ENCODE data around the gene IMMP2L. TPM values are rescaled to one million over a fixed set of nuclear protein-coding genes. Genes with fewer than 3 reads are reported as not detected.

Gene IMMP2L
- total and polyA plus RNA-seq, 4 experiments from 2014 or later = 23.5 to 32.2 (median 29.5) TPM

DNA sequence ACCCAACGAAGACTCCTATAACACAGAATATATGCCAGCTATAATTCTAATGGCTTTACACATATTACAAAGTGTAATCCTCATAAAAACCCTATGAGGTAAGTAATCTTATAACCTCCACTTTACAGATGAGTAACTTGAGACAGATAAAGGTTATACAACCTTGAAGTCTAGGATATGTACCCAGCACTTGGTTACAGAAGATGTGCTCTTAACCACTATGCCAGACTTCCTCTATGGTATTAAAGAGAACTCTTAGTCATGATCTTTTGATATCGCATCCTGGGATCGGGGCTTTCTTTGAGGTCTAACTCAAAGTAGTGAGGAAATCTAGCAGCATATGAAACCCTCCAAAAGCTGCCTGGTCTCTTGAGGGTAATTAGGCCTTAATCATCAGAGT is 790.6 kb downstream of the IMMP2L start:
- Histone ChIP-seq H3K36me3 (ENCODE audit: insufficient read depth, low read length) (no peaks in the 10 kb centered on the region), H3K4me1 (ENCODE audit: insufficient read depth, low read length) (no peaks in the 10 kb centered on the region), H3K27me3 (ENCODE audit: insufficient read depth, low read length) (no peaks in the 10 kb centered on the region), H3K4me3 (ENCODE audit: low read length in 2 of 2) (no peak overlapping the region), H3K27ac (ENCODE audit: low read depth, low read length) (no peak overlapping the region), H3K9me3 (ENCODE audit: control insufficient read depth in 1 of 2, low read length in 2 of 2) (no peaks in the 10 kb centered on the region)
- Mint-ChIP-seq H3K36me3 (no peaks in the 10 kb centered on the region), H3K9me3 (no peaks in the 10 kb centered on the region), H3K4me3 (no peak overlapping the region), H3K27me3 (no peaks in the 10 kb centered on the region), H3K27ac (no peak overlapping the region), H3K4me1 (no peaks in the 10 kb centered on the region)
- DNase-seq = no peak
- CTCF ChIA-PET (ENCODE audit: partially characterized antibody) = no interaction called here
- POLR2A ChIA-PET (ENCODE audit: partially characterized antibody) = no interaction called here
- intact Hi-C loops (cut with micrococcal nuclease) = no loop called here

DNA sequence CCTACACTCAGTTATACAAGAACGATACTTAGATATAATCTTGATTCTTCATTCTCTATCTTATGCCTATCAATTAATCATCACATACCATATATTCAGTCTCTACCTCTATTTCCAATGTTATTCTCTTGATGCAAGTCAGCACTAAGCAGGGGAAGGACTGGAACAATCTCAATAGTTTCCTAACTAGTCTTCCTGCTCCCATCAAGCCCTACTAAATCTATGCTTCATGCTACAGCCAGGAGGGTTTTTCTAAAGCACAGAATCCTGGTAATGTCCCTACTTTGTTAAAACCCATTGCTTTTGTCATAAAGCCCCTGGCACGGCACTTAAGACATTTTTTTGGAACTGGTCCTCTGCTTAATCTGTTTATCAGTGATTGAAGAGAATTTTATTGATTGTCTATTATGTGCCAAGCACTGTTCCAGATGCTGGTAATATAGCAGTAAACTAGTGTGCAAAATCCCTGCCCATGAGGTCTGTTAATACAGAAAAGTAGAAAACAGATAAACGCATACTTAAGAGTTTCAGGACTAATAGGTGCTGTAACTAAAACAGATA is 794.7 kb downstream of the IMMP2L start:
- H3K4me3 ChIP-seq (ENCODE audit: low read length in 2 of 2) = no peak overlapping the region
- no peaks in the 10 kb centered on the region for H3K27me3 ChIP-seq (ENCODE audit: insufficient read depth, low read length)
- no peak overlapping the region for H3K27ac ChIP-seq (ENCODE audit: low read depth, low read length)
- Mint-ChIP-seq H3K9me3 (no peaks in the 10 kb centered on the region), H3K27me3 (no peaks in the 10 kb centered on the region), H3K4me1 (no peaks in the 10 kb centered on the region), H3K27ac (no peak overlapping the region), H3K36me3 (no peaks in the 10 kb centered on the region), H3K4me3 (no peak overlapping the region)
- ChIA-PET POLR2A (ENCODE audit: partially characterized antibody) (no interaction called here), CTCF (ENCODE audit: partially characterized antibody) (no interaction called here)
- intact Hi-C loops (cut with micrococcal nuclease) = no loop called here
- H3K9me3 ChIP-seq (ENCODE audit: control insufficient read depth in 1 of 2, low read length in 2 of 2) = no peaks in the 10 kb centered on the region
- no peaks in the 10 kb centered on the region for H3K36me3 ChIP-seq (ENCODE audit: insufficient read depth, low read length)
- no peaks in the 10 kb centered on the region for H3K4me1 ChIP-seq (ENCODE audit: insufficient read depth, low read length)
- DNase-seq = no peak

DNA sequence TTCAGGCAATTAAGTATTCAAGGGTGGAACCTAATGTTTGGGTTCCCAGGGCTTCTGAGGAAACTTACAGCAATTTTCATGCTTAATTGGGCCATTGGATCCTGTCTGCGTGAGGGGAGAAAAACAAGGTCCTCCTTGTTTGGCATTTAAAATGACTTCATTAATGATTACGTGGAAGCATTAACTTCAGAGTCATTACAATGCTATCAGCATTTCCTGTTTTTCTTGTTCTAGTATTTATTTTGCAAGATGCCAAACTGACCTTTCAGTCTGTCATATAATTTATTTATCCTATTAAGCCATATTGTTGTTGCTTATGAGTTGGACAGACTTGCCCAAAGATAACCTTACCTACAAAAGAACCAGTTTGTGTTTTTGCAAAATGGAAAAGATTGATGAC is 795.4 kb downstream of the IMMP2L start:
- no peaks in the 10 kb centered on the region for H3K27me3 Mint-ChIP-seq
- POLR2A ChIA-PET (ENCODE audit: partially characterized antibody) = no interaction called here
- no peaks in the 10 kb centered on the region for H3K4me1 ChIP-seq (ENCODE audit: insufficient read depth, low read length)
- H3K36me3 ChIP-seq (ENCODE audit: insufficient read depth, low read length) = no peaks in the 10 kb centered on the region
- DNase-seq = no peak
- H3K9me3 Mint-ChIP-seq = no peaks in the 10 kb centered on the region
- intact Hi-C loops (cut with micrococcal nuclease) = no loop called here
- H3K27me3 ChIP-seq (ENCODE audit: insufficient read depth, low read length) = no peaks in the 10 kb centered on the region
- CTCF ChIA-PET (ENCODE audit: partially characterized antibody) = no interaction called here
- H3K27ac ChIP-seq (ENCODE audit: low read depth, low read length) = no peak overlapping the region
- no peak overlapping the region for H3K27ac Mint-ChIP-seq
- H3K9me3 ChIP-seq (ENCODE audit: control insufficient read depth in 1 of 2, low read length in 2 of 2) = no peaks in the 10 kb centered on the region
- H3K4me3 ChIP-seq (ENCODE audit: low read length in 2 of 2) = no peak overlapping the region
- H3K36me3 Mint-ChIP-seq = no peaks in the 10 kb centered on the region
- no peaks in the 10 kb centered on the region for H3K4me1 Mint-ChIP-seq
- no peak overlapping the region for H3K4me3 Mint-ChIP-seq

DNA sequence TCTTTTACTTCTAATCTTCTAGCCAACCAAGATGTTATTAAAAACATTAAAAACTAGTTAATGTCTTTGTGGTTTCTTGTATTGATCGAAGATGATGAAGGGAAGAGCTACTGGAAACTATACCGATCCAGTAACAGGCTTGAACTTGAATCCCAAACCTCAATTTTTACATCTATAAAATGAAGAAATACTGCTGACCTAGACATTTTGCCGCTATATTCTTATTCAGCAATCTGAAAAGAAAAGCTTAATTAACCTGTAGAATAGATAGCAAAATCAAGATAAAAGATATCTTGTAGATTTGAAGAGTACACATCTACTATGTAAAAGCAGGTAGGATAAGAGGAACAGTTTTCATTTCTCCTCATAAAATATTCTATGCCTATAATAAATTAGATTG is 797.4 kb downstream of the IMMP2L start:
- Mint-ChIP-seq H3K27me3 (no peaks in the 10 kb centered on the region), H3K36me3 (no peaks in the 10 kb centered on the region), H3K27ac (no peak overlapping the region), H3K4me3 (no peak overlapping the region), H3K9me3 (no peaks in the 10 kb centered on the region), H3K4me1 (no peaks in the 10 kb centered on the region)
- no peaks in the 10 kb centered on the region for H3K27me3 ChIP-seq (ENCODE audit: insufficient read depth, low read length)
- H3K27ac ChIP-seq (ENCODE audit: low read depth, low read length) = no peak overlapping the region
- CTCF ChIA-PET (ENCODE audit: partially characterized antibody) = no interaction called here
- no peaks in the 10 kb centered on the region for H3K4me1 ChIP-seq (ENCODE audit: insufficient read depth, low read length)
- no peaks in the 10 kb centered on the region for H3K36me3 ChIP-seq (ENCODE audit: insufficient read depth, low read length)
- POLR2A ChIA-PET (ENCODE audit: partially characterized antibody) = no interaction called here
- H3K4me3 ChIP-seq (ENCODE audit: low read length in 2 of 2) = no peak overlapping the region
- no peaks in the 10 kb centered on the region for H3K9me3 ChIP-seq (ENCODE audit: control insufficient read depth in 1 of 2, low read length in 2 of 2)
- intact Hi-C loops (cut with micrococcal nuclease) = no loop called here
- DNase-seq = no peak

DNA sequence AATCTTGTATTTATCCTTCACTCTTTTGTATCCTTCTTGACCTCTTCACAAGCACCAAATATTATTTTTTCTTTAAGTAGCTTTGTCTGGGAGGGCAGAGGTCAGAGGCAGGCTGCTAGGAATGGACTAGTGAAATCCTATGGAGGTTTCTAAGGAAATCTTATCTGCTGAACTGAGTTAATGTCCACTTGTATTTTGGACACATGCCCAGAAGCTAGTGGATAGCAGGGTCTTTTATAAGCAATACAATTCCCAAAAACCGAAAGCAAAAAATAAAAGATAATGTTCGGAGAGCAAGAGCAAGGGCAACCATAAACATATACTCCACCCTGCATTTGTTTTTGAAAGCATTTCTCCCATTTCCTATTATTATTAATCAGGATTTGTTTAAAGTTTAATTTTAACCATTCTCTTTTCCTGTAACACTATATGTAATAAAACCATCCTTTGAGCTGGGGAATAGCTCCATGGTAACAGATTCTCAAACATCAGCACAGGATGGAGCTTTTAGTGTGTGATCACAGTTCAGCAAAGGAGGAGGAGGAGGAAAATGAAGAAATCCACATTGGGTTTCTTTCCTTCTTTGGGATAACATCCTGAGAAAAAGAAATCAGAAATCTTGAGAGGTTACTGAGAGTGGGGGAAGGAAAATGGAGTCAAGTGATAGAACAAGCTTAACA is 799.6 kb downstream of the IMMP2L start:
- intact Hi-C loops (cut with micrococcal nuclease) = no loop called here
- no peaks in the 10 kb centered on the region for H3K9me3 ChIP-seq (ENCODE audit: control insufficient read depth in 1 of 2, low read length in 2 of 2)
- Mint-ChIP-seq H3K9me3 (no peaks in the 10 kb centered on the region), H3K27ac (no peak overlapping the region), H3K36me3 (peaks cover 0 to 4% of the 10 kb centered on the region in 2 donors), H3K4me3 (no peak overlapping the region), H3K27me3 (no peaks in the 10 kb centered on the region), H3K4me1 (no peaks in the 10 kb centered on the region)
- CTCF ChIA-PET (ENCODE audit: partially characterized antibody) = no interaction called here
- no peak overlapping the region for H3K4me3 ChIP-seq (ENCODE audit: low read length in 2 of 2)
- no peaks in the 10 kb centered on the region for H3K4me1 ChIP-seq (ENCODE audit: insufficient read depth, low read length)
- no peak for DNase-seq
- H3K27me3 ChIP-seq (ENCODE audit: insufficient read depth, low read length) = no peaks in the 10 kb centered on the region
- no peaks in the 10 kb centered on the region for H3K36me3 ChIP-seq (ENCODE audit: insufficient read depth, low read length)
- POLR2A ChIA-PET (ENCODE audit: partially characterized antibody) = no interaction called here
- no peak overlapping the region for H3K27ac ChIP-seq (ENCODE audit: low read depth, low read length)

DNA sequence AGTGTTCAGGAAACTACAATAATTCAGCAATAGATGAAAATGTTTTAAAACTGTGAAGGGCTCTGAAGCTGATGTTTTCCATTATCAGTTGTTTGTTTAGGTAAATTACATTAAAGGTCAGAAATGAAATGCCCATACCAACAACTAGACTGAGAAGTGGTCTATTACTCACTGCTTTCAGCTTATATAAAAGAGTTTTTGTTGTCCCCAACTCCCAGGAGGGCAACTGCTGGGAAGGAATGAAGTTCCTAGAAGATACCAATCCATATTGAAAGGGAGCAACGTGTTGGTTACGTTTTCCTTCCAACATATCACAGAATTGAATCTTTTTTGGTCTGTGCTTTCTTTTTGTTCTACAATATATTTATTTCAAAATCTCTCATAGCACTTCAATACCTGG is 802.0 kb downstream of the IMMP2L start:
- Histone ChIP-seq H3K4me1 (ENCODE audit: insufficient read depth, low read length) (no peaks in the 10 kb centered on the region), H3K4me3 (ENCODE audit: low read length in 2 of 2) (no peak overlapping the region), H3K27me3 (ENCODE audit: insufficient read depth, low read length) (no peaks in the 10 kb centered on the region), H3K27ac (ENCODE audit: low read depth, low read length) (no peak overlapping the region), H3K9me3 (ENCODE audit: control insufficient read depth in 1 of 2, low read length in 2 of 2) (no peaks in the 10 kb centered on the region), H3K36me3 (ENCODE audit: insufficient read depth, low read length) (no peaks in the 10 kb centered on the region)
- DNase-seq = no peak
- H3K36me3 Mint-ChIP-seq = peaks cover 0 to 4% of the 10 kb centered on the region in 2 donors
- peaks cover 0 to 2% (median 0%) of the 10 kb centered on the region in 8 donors for H3K9me3 Mint-ChIP-seq
- intact Hi-C loops (cut with micrococcal nuclease) = no loop called here
- H3K27ac Mint-ChIP-seq = no peak overlapping the region
- H3K27me3 Mint-ChIP-seq = no peaks in the 10 kb centered on the region
- H3K4me3 Mint-ChIP-seq = no peak overlapping the region
- POLR2A ChIA-PET (ENCODE audit: partially characterized antibody) = no interaction called here
- no peaks in the 10 kb centered on the region for H3K4me1 Mint-ChIP-seq
- CTCF ChIA-PET (ENCODE audit: partially characterized antibody) = no interaction called here

DNA sequence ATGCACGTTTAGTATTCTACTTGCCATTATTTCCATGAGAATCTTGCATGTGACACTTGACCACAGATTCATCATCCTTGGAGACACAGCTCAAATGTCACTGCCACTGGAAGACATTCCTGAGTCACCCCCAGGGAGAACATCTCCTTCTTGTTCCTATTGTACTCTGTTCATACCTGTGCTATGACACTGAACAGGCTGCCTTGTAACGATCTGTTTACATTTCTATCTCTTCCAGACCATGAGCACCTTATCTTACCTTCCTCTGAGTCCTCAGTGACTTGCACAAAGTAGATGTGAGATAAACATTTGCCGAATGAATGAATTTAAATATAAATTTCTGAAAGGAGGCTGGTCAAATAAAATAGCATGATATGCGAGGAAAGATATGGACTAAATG is 803.2 kb downstream of the IMMP2L start:
- H3K36me3 ChIP-seq (ENCODE audit: insufficient read depth, low read length) = no peaks in the 10 kb centered on the region
- H3K36me3 Mint-ChIP-seq = peaks cover 0 to 4% of the 10 kb centered on the region in 2 donors
- H3K4me3 Mint-ChIP-seq = no peak overlapping the region
- no peaks in the 10 kb centered on the region for H3K4me1 ChIP-seq (ENCODE audit: insufficient read depth, low read length)
- H3K9me3 Mint-ChIP-seq = peaks cover 0 to 2% (median 0%) of the 10 kb centered on the region in 8 donors
- H3K27ac ChIP-seq (ENCODE audit: low read depth, low read length) = no peak overlapping the region
- H3K4me1 Mint-ChIP-seq = no peaks in the 10 kb centered on the region
- intact Hi-C loops (cut with micrococcal nuclease) = no loop called here
- H3K4me3 ChIP-seq (ENCODE audit: low read length in 2 of 2) = no peak overlapping the region
- no peaks in the 10 kb centered on the region for H3K27me3 ChIP-seq (ENCODE audit: insufficient read depth, low read length)
- H3K9me3 ChIP-seq (ENCODE audit: control insufficient read depth in 1 of 2, low read length in 2 of 2) = no peaks in the 10 kb centered on the region
- no peak overlapping the region for H3K27ac Mint-ChIP-seq
- CTCF ChIA-PET (ENCODE audit: partially characterized antibody) = no interaction called here
- no peaks in the 10 kb centered on the region for H3K27me3 Mint-ChIP-seq
- DNase-seq = no peak
- POLR2A ChIA-PET (ENCODE audit: partially characterized antibody) = no interaction called here
